Measurements from ENCODE around the gene AUTS2.
"Not testable (repeated sequence)": the region's sequence is repeated elsewhere in the genome, so short reads cannot be mapped to it uniquely, and the experiment has no call there.

AUTS2 gene

GRCh38 chr7:69773535-69774225 lies 175.4 kb downstream of the AUTS2 start:
- no peak for DNase-seq (ENCODE audit: low read depth, low spot score)
- H3K27ac ChIP-seq: no peak overlapping the region

- peak; percentile 33 for DNase-seq (ENCODE audit: low read depth, low spot score)
- peak overlapping the region; percentile 10 for H3K27ac ChIP-seq
Observed at GRCh38 chr7:69775231-69775771, 177.0 kb downstream of the AUTS2 start.

DNA sequence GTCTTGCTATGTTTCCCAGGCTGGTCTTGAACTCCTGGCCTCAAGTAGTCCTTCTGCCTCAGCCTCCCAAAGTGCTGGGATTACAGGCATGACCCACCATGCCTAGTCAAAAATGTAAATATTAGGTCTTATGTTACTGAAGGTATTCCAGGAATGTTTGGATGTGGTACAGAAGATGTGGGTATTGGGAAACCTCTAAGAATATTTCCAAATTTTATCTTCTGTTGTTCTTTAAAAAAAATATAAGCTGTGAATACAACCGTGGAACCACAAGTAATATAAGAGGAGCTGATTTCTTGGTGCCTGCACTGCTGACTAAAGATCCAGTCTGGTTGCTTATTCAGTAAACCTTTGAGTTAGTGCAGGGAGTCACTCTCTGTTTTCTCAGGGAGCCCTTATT lies 178.3 kb downstream of the AUTS2 start:
- no peak overlapping the region for H3K27ac ChIP-seq
- DNase-seq (ENCODE audit: low read depth, low spot score): no peak

GRCh38 chr7:69778138-69778537 lies 179.9 kb downstream of the AUTS2 start:
- no peak for DNase-seq (ENCODE audit: low read depth, low spot score)
- no peak overlapping the region for H3K27ac ChIP-seq

DNA sequence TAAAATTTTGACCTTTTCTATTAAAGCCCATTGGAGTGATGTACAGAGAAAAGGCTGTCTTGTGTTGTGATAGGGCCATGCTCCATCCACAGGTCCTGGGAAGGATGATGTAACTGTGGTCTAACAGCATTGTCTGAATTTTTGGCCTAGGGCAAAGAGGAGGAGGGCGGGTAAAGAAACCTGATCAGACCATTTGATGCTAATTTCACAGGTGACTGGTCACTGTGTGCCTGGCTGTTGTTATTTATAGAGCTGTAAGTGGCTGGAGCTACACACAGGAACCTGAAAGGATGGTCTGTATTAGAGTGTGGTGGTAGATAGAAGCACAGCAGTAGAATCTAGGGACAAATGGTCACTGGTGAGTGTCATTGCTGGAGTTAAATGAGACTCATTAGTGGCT lies 182.1 kb downstream of the AUTS2 start:
- DNase-seq (ENCODE audit: low read depth, low spot score): no peak
- no peak overlapping the region for H3K27ac ChIP-seq

GRCh38 chr7:69781412-69781846 lies 183.2 kb downstream of the AUTS2 start:
- no peak for DNase-seq (ENCODE audit: low read depth, low spot score)

DNA sequence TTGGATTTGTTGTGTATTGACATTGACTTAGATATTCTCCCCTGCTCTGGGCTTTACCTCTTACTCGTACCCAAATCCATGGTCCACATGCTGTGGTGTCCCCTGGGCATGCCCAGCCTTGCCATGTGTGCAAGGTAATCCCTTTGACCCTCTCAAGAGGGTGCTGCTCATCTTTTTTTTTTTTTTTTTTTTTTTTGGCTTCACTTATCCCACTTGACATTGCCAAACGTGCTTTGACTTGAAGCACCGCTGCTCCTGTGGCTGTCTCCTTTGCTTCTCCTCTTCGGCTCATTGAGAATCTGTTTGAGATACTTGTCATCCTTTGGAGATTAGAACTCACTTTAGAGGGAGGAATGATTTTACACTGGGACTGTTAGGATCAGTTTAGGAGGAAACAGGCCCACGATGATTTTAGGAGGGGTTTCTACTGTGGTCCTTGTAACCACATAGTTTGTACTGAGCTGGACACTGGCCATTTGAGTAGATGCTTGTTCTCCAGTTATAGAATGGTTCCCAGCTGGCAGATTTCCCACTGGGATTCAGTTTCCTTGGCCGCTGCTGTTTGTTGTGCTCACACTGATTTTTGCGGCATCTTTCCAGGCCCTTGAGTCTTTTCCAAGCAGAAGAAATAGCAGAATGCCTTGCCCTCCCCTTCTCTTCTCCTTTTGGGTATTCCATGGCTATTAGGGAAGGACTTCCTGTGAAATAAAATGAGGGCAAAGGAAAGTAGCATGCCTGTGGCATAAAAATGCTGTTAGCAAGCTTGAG lies 184.8 kb downstream of the AUTS2 start:
- no peak overlapping the region for H3K27ac ChIP-seq
- no peak for DNase-seq (ENCODE audit: low read depth, low spot score)

More at GRCh38 chr7:69781412-69781846, 183.2 kb downstream of the AUTS2 start:
- H3K27ac ChIP-seq: no peak overlapping the region

DNA sequence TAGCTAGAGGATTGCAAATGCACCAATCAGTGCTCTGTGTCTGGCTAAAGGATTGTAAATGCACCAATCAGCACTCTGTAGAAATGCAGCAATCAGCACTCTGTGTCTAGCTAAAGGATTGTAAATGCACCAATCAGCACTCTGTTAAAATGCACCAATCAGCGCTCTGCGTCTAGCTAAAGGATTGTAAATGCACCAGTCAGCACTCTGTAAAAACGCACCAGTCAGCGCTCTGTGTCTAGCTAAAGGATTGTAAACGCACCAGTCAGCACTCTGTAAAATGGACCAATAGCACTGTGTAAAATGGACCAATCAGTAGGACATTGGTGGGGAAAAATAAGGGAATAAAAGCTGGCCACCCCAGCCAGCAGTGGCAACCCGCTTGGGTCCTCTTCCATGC lies 187.9 kb downstream of the AUTS2 start:
- DNase-seq (ENCODE audit: low read depth, low spot score); H3K27ac ChIP-seq: not testable (repeated sequence)

DNA sequence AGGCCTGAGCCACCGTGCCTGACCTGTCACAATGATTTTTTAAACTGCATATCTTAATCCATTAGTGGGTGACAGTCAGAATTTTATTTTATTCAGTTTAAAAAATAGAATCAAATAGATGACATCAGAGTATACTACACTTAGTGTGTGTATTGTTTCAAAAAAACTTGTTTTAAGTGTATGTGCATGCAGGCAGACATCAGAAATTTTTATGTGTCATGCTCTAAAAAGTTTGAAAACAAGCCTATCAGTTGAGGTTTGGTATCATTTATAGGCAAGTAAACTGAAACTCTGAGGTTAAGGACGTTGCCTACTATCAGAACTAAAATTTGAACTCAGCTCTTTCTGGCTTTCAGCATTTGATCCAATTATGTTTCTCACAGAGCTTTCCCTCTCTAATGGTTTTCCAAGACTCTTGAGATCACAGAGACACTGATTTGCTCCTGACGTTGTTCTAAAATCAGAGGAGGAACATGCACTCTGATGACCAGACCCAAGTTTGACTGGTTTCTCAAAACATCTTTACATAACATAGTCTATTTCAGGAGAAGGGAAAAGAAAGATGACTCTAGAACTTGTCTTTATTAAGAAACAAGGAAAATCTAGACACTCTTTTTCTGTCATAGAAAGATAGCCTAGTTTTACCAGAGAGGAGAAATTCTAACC lies 188.6 kb downstream of the AUTS2 start:
- H3K27ac ChIP-seq: no peak overlapping the region
- DNase-seq (ENCODE audit: low read depth, low spot score): no peak

GRCh38 chr7:69787736-69788431 lies 189.6 kb downstream of the AUTS2 start:
- no peak for DNase-seq (ENCODE audit: low read depth, low spot score)
- no peak overlapping the region for H3K27ac ChIP-seq

GRCh38 chr7:69789563-69789962 lies 191.3 kb downstream of the AUTS2 start:
- H3K27ac ChIP-seq: no peak overlapping the region
- no peak for DNase-seq (ENCODE audit: low read depth, low spot score)

- no peak overlapping the region for H3K27ac ChIP-seq
- no peak for DNase-seq (ENCODE audit: low read depth, low spot score)
Observed at GRCh38 chr7:69790977-69791724, 192.9 kb downstream of the AUTS2 start.

GRCh38 chr7:69791739-69792138 lies 193.5 kb downstream of the AUTS2 start:
- DNase-seq (ENCODE audit: low read depth, low spot score): no peak
- H3K27ac ChIP-seq: no peak overlapping the region

- no peak for DNase-seq (ENCODE audit: low read depth, low spot score)
- H3K27ac ChIP-seq: no peak overlapping the region
Observed at GRCh38 chr7:69795932-69796331, 197.7 kb downstream of the AUTS2 start.

DNA sequence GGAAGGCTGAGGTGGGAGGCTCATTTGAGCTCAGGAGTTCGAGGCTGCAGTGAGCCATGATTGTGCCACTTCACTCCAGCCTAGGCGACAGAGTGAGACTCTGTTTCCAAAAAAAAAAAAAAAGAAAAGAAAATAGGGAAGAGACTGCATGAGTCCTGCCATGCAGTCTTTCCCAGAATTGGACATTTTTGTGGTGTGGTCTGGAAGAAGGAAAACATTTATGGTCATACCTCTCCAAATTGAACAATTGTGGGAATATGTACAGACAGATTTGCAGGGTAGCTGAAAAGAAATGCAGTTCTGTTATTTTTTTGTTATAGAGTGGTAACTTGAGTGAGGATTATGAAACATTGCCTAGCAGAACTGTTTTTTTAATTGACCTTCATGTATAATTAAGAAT lies 198.1 kb downstream of the AUTS2 start:
- DNase-seq (ENCODE audit: low read depth, low spot score): no peak
- H3K27ac ChIP-seq: no peak overlapping the region

GRCh38 chr7:69799048-69799697 lies 200.9 kb downstream of the AUTS2 start:
- no peak for DNase-seq (ENCODE audit: low read depth, low spot score)
- H3K27ac ChIP-seq: no peak overlapping the region

DNA sequence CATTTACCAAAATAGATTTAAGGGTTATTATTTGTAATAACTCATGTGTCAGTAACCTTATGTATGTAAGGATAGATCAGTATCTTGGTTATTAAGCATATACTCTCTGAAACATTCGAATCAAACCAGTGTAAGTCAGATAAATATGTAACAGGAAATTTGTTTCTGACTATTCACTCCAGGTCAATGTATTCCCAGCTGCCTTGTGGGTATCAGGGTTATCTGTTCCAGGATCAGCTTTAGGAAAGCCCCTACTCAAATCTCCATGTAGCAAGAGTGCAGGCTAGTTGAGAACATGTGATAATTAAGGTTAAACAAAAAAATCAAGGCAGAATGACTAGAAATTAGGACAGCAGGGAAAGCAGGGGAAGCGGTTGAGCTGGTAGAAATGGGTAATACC lies 201.7 kb downstream of the AUTS2 start:
- H3K27ac ChIP-seq: no peak overlapping the region
- DNase-seq (ENCODE audit: low read depth, low spot score): no peak

GRCh38 chr7:69800495-69800894 lies 202.2 kb downstream of the AUTS2 start:
- no peak overlapping the region for H3K27ac ChIP-seq
- no peak for DNase-seq (ENCODE audit: low read depth, low spot score)
